Neutrophil (primary cell): ENCODE data around the gene ZGRF1.
"Not testable (repeated sequence)": the region's sequence is repeated elsewhere in the genome, so short reads cannot be mapped to it uniquely, and the experiment has no call there.

Experiments used
- H3K27ac ChIP-seq: fragments of 200-600 bp; sonication (generic); 2 replicates; pipeline ENCODE4 v1.5.1; 2016; ENCODE audit warnings: mild to moderate bottlenecking, moderate library complexity
- H3K27me3 ChIP-seq: fragments of 200-600 bp; sonication (generic); 2 replicates; pipeline ENCODE4 v1.6.0; 2016; ENCODE audit warnings: mild to moderate bottlenecking
- H3K36me3 ChIP-seq: fragments of 200-600 bp; sonication (generic); 2 replicates; pipeline ENCODE4 v1.5.1; 2017
- H3K4me1 ChIP-seq, 2 experiments: fragments of 200-600 bp in 1 of 2; sonication (generic) in 1 of 2; 1 replicate in 1 of 2; 2 replicates in 1 of 2; pipeline versions ENCODE4 v1.5.1 to v1.6.1; 2013 to 2016; ENCODE audit warnings: low read depth in 1 of 2, low read length in 1 of 2, mild to moderate bottlenecking in 1 of 2, moderate library complexity in 1 of 2; ENCODE audit not compliant: control insufficient read depth in 1 of 2, insufficient read depth in 1 of 2
- H3K4me3 ChIP-seq, 2 experiments: fragments of 200-600 bp in 1 of 2; sonication (generic) in 1 of 2; 1 replicate in 1 of 2; 2 replicates in 1 of 2; pipeline ENCODE4 v1.5.1; 2013 to 2016; ENCODE audit warnings: low read depth in 1 of 2, low read length in 1 of 2, mild to moderate bottlenecking in 1 of 2, moderate library complexity in 1 of 2
- H3K9me3 ChIP-seq: fragments of 200-600 bp; sonication (generic); 2 replicates; pipeline ENCODE4 v1.5.1; 2016
- TF ChIP-seq, protein P1 (sequence below): fragments of 200-600 bp; sonication (generic); IDR thresholded peaks from 2 replicates; pipeline ENCODE4 v1.5.1; 2016; ENCODE audit warnings: antibody characterized with exemption

The ZGRF1 gene

GRCh38 chr4:112560084-112560483 lies 76.6 kb downstream of the ZGRF1 start:
- no peaks in the 10 kb centered on the region for H3K36me3 ChIP-seq
- no peaks in the 10 kb centered on the region for H3K27me3 ChIP-seq
- peak overlapping the region; percentile 53 for H3K27ac ChIP-seq
- no peak overlapping the region for H3K4me3 ChIP-seq
- no peaks in the 10 kb centered on the region for H3K9me3 ChIP-seq
- TF ChIP-seq, protein P1, sequence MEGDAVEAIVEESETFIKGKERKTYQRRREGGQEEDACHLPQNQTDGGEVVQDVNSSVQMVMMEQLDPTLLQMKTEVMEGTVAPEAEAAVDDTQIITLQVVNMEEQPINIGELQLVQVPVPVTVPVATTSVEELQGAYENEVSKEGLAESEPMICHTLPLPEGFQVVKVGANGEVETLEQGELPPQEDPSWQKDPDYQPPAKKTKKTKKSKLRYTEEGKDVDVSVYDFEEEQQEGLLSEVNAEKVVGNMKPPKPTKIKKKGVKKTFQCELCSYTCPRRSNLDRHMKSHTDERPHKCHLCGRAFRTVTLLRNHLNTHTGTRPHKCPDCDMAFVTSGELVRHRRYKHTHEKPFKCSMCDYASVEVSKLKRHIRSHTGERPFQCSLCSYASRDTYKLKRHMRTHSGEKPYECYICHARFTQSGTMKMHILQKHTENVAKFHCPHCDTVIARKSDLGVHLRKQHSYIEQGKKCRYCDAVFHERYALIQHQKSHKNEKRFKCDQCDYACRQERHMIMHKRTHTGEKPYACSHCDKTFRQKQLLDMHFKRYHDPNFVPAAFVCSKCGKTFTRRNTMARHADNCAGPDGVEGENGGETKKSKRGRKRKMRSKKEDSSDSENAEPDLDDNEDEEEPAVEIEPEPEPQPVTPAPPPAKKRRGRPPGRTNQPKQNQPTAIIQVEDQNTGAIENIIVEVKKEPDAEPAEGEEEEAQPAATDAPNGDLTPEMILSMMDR = no peak
- H3K4me1 ChIP-seq = peaks cover 3 to 6% of the 10 kb centered on the region in 2 experiments

DNA sequence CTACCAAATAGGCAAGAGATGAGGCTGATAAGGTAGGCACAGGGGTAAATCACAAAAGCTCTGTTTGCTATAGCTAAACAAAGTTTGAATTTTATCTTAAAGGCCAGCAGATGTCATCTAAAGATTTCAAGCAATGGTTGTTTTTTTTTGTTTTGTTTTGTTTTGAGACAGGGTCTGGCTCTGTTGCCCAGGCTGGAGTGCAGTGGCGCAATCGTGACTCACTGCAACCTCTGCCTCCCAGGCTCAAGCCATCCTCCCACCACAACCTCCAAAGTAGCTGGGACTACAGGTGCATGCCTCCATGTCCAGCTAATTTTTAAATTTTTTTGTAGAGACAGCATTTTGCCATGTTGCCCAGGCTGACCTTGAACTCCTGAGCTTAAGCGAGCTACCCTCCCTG lies 77.7 kb downstream of the ZGRF1 start:
- TF ChIP-seq, protein P1 = no peak
- H3K27ac ChIP-seq = no peak overlapping the region
- no peak overlapping the region for H3K4me3 ChIP-seq
- H3K4me1 ChIP-seq = peaks cover 3 to 6% of the 10 kb centered on the region in 2 experiments
- no peaks in the 10 kb centered on the region for H3K9me3 ChIP-seq
- H3K27me3 ChIP-seq = no peaks in the 10 kb centered on the region
- H3K36me3 ChIP-seq = no peaks in the 10 kb centered on the region

DNA sequence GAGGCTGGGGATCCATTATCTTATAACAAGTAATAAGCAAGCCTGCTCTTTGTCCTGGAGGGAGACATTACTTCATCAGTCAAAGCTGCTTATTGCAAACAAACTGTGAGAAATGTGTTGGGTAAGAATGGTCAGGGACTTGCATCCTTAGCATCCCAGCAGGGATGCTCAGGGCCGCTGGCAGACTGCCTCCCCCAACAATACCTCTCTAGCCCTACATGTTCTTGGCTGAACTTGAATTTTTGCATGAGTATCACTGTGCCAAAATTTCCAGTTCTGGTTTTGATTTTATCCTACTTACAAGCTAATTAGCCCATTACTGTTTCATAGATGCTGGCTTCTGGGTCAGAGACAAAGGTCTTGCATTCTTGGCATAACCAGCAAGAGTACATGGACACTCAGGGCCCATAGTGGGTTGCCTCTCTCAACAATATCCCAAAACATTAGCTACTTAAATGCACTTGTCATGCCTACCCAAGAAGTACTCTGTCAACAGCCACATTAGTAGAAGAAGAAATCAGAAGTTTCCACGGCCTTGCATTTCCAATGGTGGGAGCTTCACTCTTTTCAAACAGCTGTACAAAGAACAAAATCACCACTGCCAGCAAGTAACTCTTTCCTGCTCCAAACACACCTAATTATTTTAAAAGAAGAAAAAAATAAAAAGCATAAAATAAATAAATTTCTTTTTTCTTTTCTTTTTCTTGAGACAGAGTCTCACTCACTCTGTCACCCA lies 78.9 kb downstream of the ZGRF1 start:
- H3K27ac ChIP-seq = no peak overlapping the region
- no peaks in the 10 kb centered on the region for H3K9me3 ChIP-seq
- H3K27me3 ChIP-seq = no peaks in the 10 kb centered on the region
- no peaks in the 10 kb centered on the region for H3K36me3 ChIP-seq
- no peak overlapping the region for H3K4me3 ChIP-seq
- H3K4me1 ChIP-seq = peaks cover 3 to 6% of the 10 kb centered on the region in 2 experiments
- TF ChIP-seq, protein P1 = no peak

DNA sequence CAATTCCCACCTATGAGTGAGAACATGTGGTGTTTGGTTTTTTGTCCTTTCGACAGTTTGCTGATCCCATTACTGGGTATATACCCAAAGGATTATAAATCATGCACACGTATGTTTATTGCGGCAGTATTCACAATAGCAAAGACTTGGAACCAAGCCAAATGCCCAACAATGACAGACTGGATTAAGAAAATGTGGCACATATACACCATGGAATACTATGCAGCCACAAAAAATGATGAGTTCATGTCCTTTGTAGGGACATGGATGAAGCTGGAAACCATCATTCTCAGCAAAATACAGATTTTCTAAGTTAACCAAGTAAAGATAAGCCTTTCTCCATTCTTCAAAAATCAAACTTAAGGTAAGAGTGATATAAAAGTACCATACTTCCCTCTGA lies 82.4 kb downstream of the ZGRF1 start:
- H3K4me3 ChIP-seq, H3K36me3 ChIP-seq, H3K9me3 ChIP-seq, H3K4me1 ChIP-seq, H3K27me3 ChIP-seq, H3K27ac ChIP-seq: not testable (repeated sequence)

- H3K4me1 ChIP-seq = no peaks in the 10 kb centered on the region
- H3K9me3 ChIP-seq = no peaks in the 10 kb centered on the region
- H3K4me3 ChIP-seq = no peak overlapping the region
- H3K27me3 ChIP-seq = no peaks in the 10 kb centered on the region
- no peaks in the 10 kb centered on the region for H3K36me3 ChIP-seq
- no peak overlapping the region for H3K27ac ChIP-seq
- TF ChIP-seq, protein P1 = no peak
These were observed 84.0 kb downstream of the ZGRF1 start for GRCh38 chr4:112552668-112553067.

DNA sequence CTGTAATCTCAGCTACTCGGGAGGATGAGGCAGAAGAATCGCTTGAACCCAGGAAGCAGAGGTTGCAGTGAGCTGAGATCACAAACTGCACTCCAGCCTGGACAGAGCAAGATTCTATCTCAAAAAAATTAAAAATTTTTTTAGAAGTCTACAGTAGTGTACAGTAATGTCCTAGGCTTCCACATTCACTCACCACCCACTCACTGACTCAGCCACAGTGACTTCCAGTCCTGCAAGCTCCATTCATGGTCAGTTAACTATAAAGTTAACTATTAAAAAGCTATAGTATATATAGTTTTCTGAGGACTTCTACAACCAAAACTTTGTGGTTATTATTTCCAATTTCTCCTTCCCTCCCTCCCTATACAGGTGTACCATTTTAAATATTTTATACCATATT lies 86.0 kb downstream of the ZGRF1 start:
- Histone ChIP-seq H3K4me1 (peaks cover 7 to 8% of the 10 kb centered on the region in 2 experiments), H3K27ac (no peak overlapping the region), H3K4me3 (no peak overlapping the region), H3K27me3 (no peaks in the 10 kb centered on the region), H3K36me3 (no peaks in the 10 kb centered on the region), H3K9me3 (no peaks in the 10 kb centered on the region)
- TF ChIP-seq, protein P1 = no peak
